ENCODE data around the gene PPT2. TPM values are rescaled to one million over a fixed set of nuclear protein-coding genes. Genes with fewer than 3 reads are reported as not detected.
A peak's percentile ranks its signal among the peaks of the same experiment; 100 is the strongest.

Gene PPT2
- total RNA-seq, 4 donors from 2014 or later, result 16.0 to 120 (median 25.5) TPM

GRCh38 chr6:32116674-32117073 is 37.3 kb upstream of the PPT2 start:
- 90% methylated on average over 2 of the region's 7 CpGs; no CpG with 5 or more reads in 1 of the 2 donors for WGBS, 2 donors (ENCODE audit: low coverage in 1 of 2)
- no peak for ATAC-seq
- Histone ChIP-seq H3K4me1 (peaks cover 5 to 55% (median 33%) of the 10 kb centered on the region in 3 donors), H3K27me3 (no peaks in the 10 kb centered on the region), H3K27ac (peak overlapping the region in 2 of 4 donors; percentile 12 to 86), H3K36me3 (peaks cover 0 to 67% of the 10 kb centered on the region in 2 donors), H3K4me3 (no peak overlapping the region), H3K9me3 (no peaks in the 10 kb centered on the region)
- no peak for TF ChIP-seq POLR2A (IDR thresholded peaks at IDR 0.05)
- peak in 3 of 4 experiments; percentile 32 to 39 (median 32) for TF ChIP-seq CTCF (IDR thresholded peaks at IDR 0.05)

GRCh38 chr6:32117461-32117860 is 36.5 kb upstream of the PPT2 start:
- WGBS, 2 donors (ENCODE audit: low coverage in 1 of 2), result no CpG with 5 or more reads among the region's 9 CpGs
- H3K27me3 ChIP-seq, result no peaks in the 10 kb centered on the region
- peaks cover 5 to 47% (median 25%) of the 10 kb centered on the region in 3 donors for H3K4me1 ChIP-seq
- H3K36me3 ChIP-seq, result peaks cover 0 to 75% of the 10 kb centered on the region in 2 donors
- no peaks in the 10 kb centered on the region for H3K9me3 ChIP-seq
- H3K4me3 ChIP-seq, result no peak overlapping the region
- ATAC-seq, result no peak
- TF ChIP-seq POLR2AphosphoS5 (IDR thresholded peaks at IDR 0.05), result no peak
- no peak for TF ChIP-seq EP300 (IDR thresholded peaks at IDR 0.05)
- TF ChIP-seq CTCF (IDR thresholded peaks at IDR 0.05), result no peak
- no peak for TF ChIP-seq POLR2A (IDR thresholded peaks at IDR 0.05)
- H3K27ac ChIP-seq, result peak overlapping the region in 2 of 4 donors; percentile 12 to 86

GRCh38 chr6:32118782-32119628 is 34.9 kb upstream of the PPT2 start:
- ATAC-seq, result peak; percentile 73
- H3K36me3 ChIP-seq, result peaks cover 0 to 91% of the 10 kb centered on the region in 2 donors
- no peaks in the 10 kb centered on the region for H3K27me3 ChIP-seq
- H3K9me3 ChIP-seq, result no peaks in the 10 kb centered on the region
- H3K27ac ChIP-seq, result peak overlapping the region in 3 of 4 donors; percentile 62 to 86 (median 73)
- peaks cover 0 to 32% (median 10%) of the 10 kb centered on the region in 3 donors for H3K4me1 ChIP-seq
- TF ChIP-seq POLR2AphosphoS5 (IDR thresholded peaks at IDR 0.05), result no peak
- TF ChIP-seq CTCF (IDR thresholded peaks at IDR 0.05), result peak in 3 of 4 experiments; percentile 92 to 95 (median 92)
- 21 to 40% methylated on average over 3 to 11 of the region's 17 CpGs for WGBS, 2 donors (ENCODE audit: low coverage in 1 of 2)
- H3K4me3 ChIP-seq, result no peak overlapping the region

GRCh38 chr6:32120573-32121059 is 33.3 kb upstream of the PPT2 start:
- ATAC-seq, result no peak
- 80% methylated on average over 1 of the region's 12 CpGs; no CpG with 5 or more reads in 1 of the 2 donors for WGBS, 2 donors (ENCODE audit: low coverage in 1 of 2)
- peaks cover 0 to 28% (median 6%) of the 10 kb centered on the region in 3 donors for H3K4me1 ChIP-seq
- no peak overlapping the region for H3K27ac ChIP-seq
- H3K9me3 ChIP-seq, result no peaks in the 10 kb centered on the region
- no peaks in the 10 kb centered on the region for H3K27me3 ChIP-seq
- peaks cover 0 to 97% of the 10 kb centered on the region in 2 donors for H3K36me3 ChIP-seq
- H3K4me3 ChIP-seq, result no peak overlapping the region
- TF ChIP-seq POLR2AphosphoS5 (IDR thresholded peaks at IDR 0.05), result no peak
- no peak for TF ChIP-seq CTCF (IDR thresholded peaks at IDR 0.05)
- TF ChIP-seq EP300 (IDR thresholded peaks at IDR 0.05), result no peak
- TF ChIP-seq POLR2A (IDR thresholded peaks at IDR 0.05), result no peak

Measured in gastroesophageal sphincter (tissue), 4 donors.